ENCODE data around the gene TMED6.

The TMED6 gene

DNA sequence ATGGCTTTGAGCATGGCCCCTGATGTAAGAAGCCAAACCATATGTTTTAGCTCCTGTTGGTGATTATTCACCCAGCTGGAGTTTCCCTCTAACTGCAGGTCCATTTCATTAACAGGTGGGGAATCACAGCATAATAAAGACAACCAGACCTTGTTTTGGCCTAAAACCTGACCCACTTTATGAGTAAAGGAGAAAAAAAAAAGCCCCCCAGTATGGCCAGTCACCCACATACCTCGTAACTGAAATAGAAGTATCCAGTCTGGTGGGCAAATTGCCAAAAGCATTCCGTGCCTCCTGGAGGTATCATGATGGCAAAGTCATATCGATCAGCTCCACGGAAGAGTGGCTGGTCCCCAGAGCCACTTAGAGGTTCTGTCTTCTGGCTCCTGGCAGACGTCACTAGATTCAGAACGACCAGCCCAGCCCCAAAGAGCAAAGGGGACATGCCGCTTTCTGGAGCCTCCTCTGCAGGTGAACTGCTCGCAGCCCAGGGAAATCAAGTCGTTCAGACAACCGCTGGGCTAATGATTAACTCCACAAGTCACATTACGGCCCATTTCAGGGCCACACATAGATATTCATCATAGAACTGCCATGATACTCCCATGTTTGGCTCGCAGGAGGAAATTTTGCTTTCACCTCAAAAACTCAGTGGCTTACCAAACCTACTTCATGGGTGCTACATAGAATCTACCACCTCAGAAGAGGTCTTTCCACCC lies at the start of gene TMED6:
Gene TMED6, minus strand, starts transcription at position 478 of the 719 bp plus-strand sequence. Its CDS starts 33 bp downstream, at position 445.
- TF ChIP-seq, protein P1, sequence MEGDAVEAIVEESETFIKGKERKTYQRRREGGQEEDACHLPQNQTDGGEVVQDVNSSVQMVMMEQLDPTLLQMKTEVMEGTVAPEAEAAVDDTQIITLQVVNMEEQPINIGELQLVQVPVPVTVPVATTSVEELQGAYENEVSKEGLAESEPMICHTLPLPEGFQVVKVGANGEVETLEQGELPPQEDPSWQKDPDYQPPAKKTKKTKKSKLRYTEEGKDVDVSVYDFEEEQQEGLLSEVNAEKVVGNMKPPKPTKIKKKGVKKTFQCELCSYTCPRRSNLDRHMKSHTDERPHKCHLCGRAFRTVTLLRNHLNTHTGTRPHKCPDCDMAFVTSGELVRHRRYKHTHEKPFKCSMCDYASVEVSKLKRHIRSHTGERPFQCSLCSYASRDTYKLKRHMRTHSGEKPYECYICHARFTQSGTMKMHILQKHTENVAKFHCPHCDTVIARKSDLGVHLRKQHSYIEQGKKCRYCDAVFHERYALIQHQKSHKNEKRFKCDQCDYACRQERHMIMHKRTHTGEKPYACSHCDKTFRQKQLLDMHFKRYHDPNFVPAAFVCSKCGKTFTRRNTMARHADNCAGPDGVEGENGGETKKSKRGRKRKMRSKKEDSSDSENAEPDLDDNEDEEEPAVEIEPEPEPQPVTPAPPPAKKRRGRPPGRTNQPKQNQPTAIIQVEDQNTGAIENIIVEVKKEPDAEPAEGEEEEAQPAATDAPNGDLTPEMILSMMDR (conservative IDR thresholded peaks at IDR 0.05; ENCODE audit: low read depth, low read length): no peak
- DNase-seq (ENCODE audit: low read depth): no peak
- no peak within 1 kb of the TSS for H3K4me3 ChIP-seq (ENCODE audit: low read depth, low read length)

DNA sequence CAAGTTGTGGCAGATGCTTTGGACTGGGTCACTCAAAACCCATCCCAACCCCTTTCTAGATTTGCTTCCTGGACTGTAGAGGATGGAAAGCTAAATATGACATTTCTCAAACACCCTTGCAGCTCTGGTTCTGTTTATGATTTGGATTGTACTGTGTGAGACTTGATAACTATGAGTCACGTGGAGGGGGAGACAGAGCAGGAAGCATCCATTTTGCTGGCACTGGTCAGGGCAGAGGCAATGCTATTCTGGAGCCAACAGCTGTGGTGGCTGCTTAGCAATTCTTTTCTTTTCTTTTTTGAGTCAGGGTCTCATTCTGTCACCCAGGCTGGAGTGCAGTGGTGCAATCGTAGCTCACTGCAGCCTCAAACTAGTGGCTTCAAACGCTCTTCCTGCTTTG lies 47.8 kb upstream of the TMED6 start:
- no peak for DNase-seq (ENCODE audit: low read depth)
- no peak overlapping the region for H3K4me3 ChIP-seq (ENCODE audit: low read depth, low read length)
- TF ChIP-seq, protein P1 (conservative IDR thresholded peaks at IDR 0.05; ENCODE audit: low read depth, low read length): no peak

GRCh38 chr16:69397821-69398521 lies 46.4 kb upstream of the TMED6 start:
- H3K4me3 ChIP-seq (ENCODE audit: low read depth, low read length): no peak overlapping the region
- DNase-seq (ENCODE audit: low read depth): peak; percentile 90
- TF ChIP-seq, protein P1 (conservative IDR thresholded peaks at IDR 0.05; ENCODE audit: low read depth, low read length): peak; percentile 83

DNA sequence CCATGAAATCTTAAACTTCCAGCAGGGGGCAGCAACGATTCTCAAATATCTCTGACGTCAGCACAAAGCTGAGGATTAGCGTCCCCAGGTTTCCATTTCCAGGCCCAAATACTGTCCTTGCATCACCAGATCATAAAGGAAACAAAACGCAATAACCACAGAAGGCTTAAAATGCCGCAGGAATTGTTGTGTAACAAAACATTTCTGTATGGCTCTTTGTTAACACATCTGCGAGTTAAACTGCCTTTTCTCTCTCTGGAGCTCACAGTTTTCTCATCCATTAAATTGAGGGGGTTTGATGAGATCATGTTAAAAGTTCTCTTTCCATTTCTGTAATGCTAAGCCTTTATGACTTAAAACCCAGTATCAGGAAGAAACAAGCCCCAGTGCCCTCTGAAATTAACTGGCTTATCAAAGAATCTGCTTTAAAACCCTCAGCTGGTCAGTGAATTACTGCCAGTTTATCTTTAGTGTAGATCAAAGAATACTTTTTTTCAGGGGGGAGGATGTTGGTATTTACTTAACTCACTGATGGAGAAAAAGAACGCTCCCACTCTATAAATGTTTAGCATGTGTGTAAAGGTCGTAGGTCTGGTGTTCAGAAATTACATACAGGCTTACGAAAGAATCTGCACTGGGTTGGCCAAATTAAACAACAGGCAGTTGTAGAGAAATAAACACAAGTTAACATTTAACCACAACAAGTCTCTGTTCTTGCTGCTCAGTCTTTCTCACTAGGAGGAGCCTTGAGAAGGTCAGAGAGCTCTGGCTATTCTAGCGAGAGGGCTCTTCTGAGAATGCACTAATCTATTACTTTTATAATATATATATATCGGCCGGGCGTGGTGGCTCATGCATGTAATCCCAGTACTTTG lies 44.8 kb upstream of the TMED6 start:
- peak; percentile 98 for DNase-seq (ENCODE audit: low read depth)
- no peak overlapping the region for H3K4me3 ChIP-seq (ENCODE audit: low read depth, low read length)
- TF ChIP-seq, protein P1 (conservative IDR thresholded peaks at IDR 0.05; ENCODE audit: low read depth, low read length): peak; percentile 66

GRCh38 chr16:69395859-69396186 lies 44.2 kb upstream of the TMED6 start:
- TF ChIP-seq, protein P1 (conservative IDR thresholded peaks at IDR 0.05; ENCODE audit: low read depth, low read length): no peak
- no peak overlapping the region for H3K4me3 ChIP-seq (ENCODE audit: low read depth, low read length)

DNA sequence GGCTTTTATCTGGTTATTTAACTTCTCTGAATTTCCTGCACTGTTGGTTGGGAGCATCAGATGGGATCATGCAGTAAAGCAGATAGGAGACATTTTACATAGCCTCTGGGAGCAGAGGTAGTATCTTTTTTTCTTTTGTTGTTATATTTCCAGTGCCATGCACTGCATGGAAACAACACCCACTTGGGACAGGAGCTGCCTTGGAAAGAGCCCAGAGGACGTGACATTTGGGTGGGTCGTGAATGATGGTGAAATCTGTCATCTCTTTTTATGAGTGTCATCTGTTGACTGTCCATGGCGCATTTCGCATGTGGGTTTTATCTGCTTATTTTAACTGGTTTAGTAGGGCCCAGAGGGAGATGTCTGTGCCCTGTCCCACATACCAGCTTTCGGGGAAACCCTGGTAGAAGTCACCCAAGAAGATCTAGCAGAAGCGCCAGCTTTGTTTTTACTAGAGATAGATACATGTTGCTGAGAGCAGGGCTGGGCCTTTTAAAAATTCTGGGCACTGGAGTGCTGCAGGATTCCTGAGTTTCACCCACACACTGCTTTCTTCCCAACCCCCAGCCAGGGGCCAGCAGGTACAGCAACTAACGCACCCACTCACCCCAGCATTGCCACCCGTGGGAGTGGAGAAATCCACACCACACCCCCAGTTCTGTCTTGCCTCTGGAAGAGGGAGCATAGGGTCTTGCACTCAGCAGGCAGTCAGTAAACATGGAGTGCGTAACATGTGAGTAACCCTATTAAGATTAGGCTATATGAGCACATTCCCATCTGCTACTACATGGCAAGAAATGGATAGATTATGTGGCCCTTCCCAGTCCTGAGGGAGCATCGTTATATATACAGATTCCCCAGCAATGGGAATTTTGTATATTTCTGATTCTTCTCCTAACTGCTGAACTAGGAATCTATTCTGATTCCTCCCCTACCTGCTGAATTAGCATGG lies 42.6 kb upstream of the TMED6 start:
- TF ChIP-seq, protein P1 (conservative IDR thresholded peaks at IDR 0.05; ENCODE audit: low read depth, low read length): no peak
- peak; percentile 62 for DNase-seq (ENCODE audit: low read depth)
- H3K4me3 ChIP-seq (ENCODE audit: low read depth, low read length): no peak overlapping the region

More at GRCh38 chr16:69395859-69396186, 44.2 kb upstream of the TMED6 start:
- no peak for DNase-seq (ENCODE audit: low read depth)
